RWPE2 (cell line): ENCODE measurements around the gene GALNT17.

Experiments
- ATAC-seq: fragments of 200-7000 bp; cut with Tn5 transposase; 3 replicates; pipeline ENCODE4 v1.9.1; 2021; ENCODE audit warnings: low read depth
- DNase-seq: peaks from one replicate; pipeline ENCODE4 v3.0.0-alpha.2; 2020; ENCODE audit warnings: low spot score
- H3K27ac ChIP-seq: fragments of 450-650 bp; 2 replicates; pipeline ENCODE4 v1.5.1; 2017; ENCODE audit warnings: mild to moderate bottlenecking; ENCODE audit not compliant: poor library complexity, severe bottlenecking
- H3K27me3 ChIP-seq: fragments of 250-450 bp; sonication (Bioruptor Pico); 2 replicates; pipeline ENCODE4 v1.5.1; 2021; ENCODE audit warnings: mild to moderate bottlenecking, moderate library complexity; ENCODE audit not compliant: insufficient read depth, poor library complexity, severe bottlenecking
- H3K36me3 ChIP-seq: fragments of 250-450 bp; sonication (Bioruptor Pico); 2 replicates; pipeline ENCODE4 v1.5.1; 2020; ENCODE audit warnings: low read depth, mild to moderate bottlenecking, moderate library complexity
- H3K4me1 ChIP-seq: fragments of 250-450 bp; sonication (Bioruptor Pico); 2 replicates; pipeline ENCODE4 v1.5.1; 2021; ENCODE audit warnings: mild to moderate bottlenecking, moderate library complexity; ENCODE audit not compliant: insufficient read depth, poor library complexity, severe bottlenecking
- H3K4me3 ChIP-seq: fragments of 250-450 bp; sonication (Bioruptor Pico); 2 replicates; pipeline ENCODE4 v1.5.1; 2021; ENCODE audit warnings: mild to moderate bottlenecking, moderate library complexity; ENCODE audit not compliant: severe bottlenecking
- H3K9me3 ChIP-seq: fragments of 250-450 bp; sonication (Bioruptor Pico); 2 replicates; pipeline ENCODE4 v1.5.1; 2021; ENCODE audit warnings: mild to moderate bottlenecking, moderate library complexity; ENCODE audit not compliant: severe bottlenecking
- TF ChIP-seq, protein P1 (sequence below): fragments of 450-650 bp; IDR thresholded peaks from one replicate; pipeline ENCODE4 v1.5.1; 2017; ENCODE audit warnings: mild to moderate bottlenecking, moderate library complexity; ENCODE audit not compliant: poor library complexity, severe bottlenecking

GALNT17 gene

DNA sequence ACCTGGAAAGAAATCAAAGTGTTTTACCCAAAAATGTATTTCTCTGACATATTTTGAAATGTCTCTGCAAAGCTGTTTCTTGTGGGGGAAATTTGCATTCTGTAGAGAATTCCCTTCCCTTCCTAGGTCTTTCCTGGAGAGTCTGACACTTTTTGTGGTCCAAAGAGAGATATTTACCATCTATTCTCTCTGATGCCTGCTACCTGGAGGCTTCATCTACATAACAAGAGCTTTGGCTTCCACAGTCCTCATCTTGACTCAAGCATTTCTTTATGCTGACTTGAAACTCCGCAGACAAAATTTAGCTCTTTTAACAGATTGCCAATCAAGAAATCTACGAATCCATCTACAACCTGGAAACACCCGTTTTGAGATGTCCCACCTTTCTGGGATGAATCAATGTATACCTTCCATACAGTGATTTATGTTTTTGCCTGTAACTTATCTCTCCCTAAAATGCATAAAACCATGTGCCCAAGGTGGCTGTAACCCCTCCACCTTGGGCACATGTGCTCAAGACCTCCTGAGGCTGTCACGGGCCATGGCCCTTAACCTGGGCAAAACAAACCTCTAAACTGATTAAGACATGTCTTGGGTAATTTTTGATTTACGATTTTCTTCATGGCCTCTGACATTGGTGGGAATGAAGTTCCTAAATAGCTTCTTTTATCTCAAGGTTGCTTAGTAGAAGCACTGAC lies 334.7 kb downstream of the GALNT17 start:
- no peaks in the 10 kb centered on the region for H3K4me1 ChIP-seq
- H3K4me3 ChIP-seq, result no peak overlapping the region
- H3K9me3 ChIP-seq, result no peaks in the 10 kb centered on the region
- no peak for ATAC-seq
- TF ChIP-seq, protein P1, sequence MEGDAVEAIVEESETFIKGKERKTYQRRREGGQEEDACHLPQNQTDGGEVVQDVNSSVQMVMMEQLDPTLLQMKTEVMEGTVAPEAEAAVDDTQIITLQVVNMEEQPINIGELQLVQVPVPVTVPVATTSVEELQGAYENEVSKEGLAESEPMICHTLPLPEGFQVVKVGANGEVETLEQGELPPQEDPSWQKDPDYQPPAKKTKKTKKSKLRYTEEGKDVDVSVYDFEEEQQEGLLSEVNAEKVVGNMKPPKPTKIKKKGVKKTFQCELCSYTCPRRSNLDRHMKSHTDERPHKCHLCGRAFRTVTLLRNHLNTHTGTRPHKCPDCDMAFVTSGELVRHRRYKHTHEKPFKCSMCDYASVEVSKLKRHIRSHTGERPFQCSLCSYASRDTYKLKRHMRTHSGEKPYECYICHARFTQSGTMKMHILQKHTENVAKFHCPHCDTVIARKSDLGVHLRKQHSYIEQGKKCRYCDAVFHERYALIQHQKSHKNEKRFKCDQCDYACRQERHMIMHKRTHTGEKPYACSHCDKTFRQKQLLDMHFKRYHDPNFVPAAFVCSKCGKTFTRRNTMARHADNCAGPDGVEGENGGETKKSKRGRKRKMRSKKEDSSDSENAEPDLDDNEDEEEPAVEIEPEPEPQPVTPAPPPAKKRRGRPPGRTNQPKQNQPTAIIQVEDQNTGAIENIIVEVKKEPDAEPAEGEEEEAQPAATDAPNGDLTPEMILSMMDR, result no peak
- DNase-seq, result no peak
- no peak overlapping the region for H3K27ac ChIP-seq
- H3K27me3 ChIP-seq, result no peaks in the 10 kb centered on the region
- H3K36me3 ChIP-seq, result no peaks in the 10 kb centered on the region

DNA sequence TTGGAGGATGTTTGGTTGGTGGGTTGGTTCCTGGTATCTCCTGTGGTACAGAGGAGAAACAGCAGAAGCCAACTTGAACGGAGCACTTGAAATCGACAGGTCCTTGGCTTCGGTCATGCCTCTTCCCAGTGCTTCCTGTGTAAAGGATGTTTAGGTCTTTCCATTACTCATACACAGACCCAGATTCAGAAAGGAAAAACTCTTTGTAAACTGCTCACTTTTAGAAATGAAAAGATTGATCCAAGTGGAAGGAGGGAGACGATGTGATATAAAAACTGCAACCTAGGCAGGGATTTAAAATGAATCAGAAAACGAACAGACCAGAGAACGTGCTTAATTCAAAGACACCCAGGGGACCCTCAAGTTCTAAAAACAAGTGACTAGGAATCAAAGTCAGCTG lies 338.4 kb downstream of the GALNT17 start:
- no peak for ATAC-seq
- TF ChIP-seq, protein P1, result no peak
- Histone ChIP-seq H3K36me3 (no peaks in the 10 kb centered on the region), H3K4me3 (no peak overlapping the region), H3K27me3 (no peaks in the 10 kb centered on the region), H3K4me1 (no peaks in the 10 kb centered on the region), H3K9me3 (no peaks in the 10 kb centered on the region), H3K27ac (no peak overlapping the region)
- no peak for DNase-seq

DNA sequence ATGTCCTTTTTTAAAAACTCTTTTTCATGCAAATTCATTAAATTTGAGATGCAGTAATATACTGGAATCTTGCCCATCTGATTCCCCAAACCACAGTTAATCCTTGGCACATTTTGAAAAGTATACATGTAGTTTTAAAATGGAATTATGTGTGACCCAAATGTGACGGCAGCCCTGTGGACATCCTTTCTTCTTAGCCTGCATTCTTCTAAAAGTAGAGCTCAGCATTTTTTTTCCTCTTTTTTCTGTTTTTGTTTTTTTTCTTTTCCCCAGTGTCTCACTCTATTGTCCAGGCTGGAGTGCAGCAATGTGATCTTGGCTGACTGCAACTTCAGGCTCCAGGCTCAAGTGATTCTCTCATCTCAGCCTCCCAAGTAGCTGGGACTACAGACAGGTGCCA lies 338.9 kb downstream of the GALNT17 start:
- Histone ChIP-seq H3K4me1 (no peaks in the 10 kb centered on the region), H3K4me3 (no peak overlapping the region), H3K36me3 (no peaks in the 10 kb centered on the region), H3K27me3 (no peaks in the 10 kb centered on the region), H3K27ac (no peak overlapping the region), H3K9me3 (no peaks in the 10 kb centered on the region)
- ATAC-seq (no peak), DNase-seq (no peak)
- TF ChIP-seq, protein P1, result no peak

DNA sequence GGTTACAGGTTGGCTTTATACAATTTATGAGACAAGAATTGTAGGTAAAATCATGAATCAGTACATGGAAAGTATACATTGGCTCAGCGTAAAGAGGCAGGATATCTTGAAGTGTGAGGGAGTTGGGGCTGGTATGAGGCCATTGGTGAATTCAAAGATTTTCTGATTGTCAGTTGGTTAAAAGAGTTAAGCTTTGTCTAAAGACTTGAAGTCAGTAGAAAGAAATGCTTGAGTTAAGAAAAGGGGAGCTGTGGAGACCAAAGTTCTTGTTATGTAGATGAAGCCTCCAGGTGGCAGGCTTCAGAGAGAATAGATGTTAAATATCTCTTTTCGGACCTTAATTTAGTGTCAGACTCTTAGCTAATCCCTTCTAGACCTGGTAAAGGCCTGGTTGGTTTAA lies 341.0 kb downstream of the GALNT17 start:
- Histone ChIP-seq H3K4me3 (no peak overlapping the region), H3K36me3 (no peaks in the 10 kb centered on the region), H3K9me3 (no peaks in the 10 kb centered on the region), H3K4me1 (no peaks in the 10 kb centered on the region), H3K27me3 (no peaks in the 10 kb centered on the region), H3K27ac (no peak overlapping the region)
- no peak for ATAC-seq
- TF ChIP-seq, protein P1, result no peak
- no peak for DNase-seq

DNA sequence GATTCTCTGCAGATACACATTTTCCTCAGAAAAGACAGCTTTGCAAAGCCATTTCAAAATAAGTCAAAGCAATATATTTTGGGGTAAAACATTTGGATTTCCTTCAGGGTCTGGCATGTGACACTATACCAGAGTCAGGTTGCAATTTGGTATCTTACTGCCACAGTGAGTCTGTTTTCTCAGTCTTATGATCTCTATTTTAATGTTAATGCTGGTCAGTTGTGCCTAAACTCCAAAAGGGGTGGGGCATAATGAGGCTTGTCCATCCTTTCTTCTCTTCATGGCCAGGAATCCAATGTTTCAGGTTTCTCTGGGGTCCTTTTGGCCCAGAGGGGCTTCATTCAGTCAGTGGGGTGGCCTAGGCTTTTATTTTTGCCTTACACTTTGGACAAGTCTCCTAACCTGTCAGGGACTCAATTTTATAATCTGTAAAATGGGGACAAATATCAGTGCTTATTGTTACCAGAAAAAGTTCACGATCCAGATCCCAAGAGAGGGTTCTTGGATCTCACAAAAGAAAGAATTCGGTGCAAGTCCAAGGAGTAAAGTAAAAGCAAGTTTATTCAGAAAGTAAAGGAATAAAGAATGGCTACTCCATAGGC lies 341.5 kb downstream of the GALNT17 start:
- H3K36me3 ChIP-seq, result no peaks in the 10 kb centered on the region
- no peak overlapping the region for H3K4me3 ChIP-seq
- no peaks in the 10 kb centered on the region for H3K4me1 ChIP-seq
- H3K27me3 ChIP-seq, result no peaks in the 10 kb centered on the region
- no peaks in the 10 kb centered on the region for H3K9me3 ChIP-seq
- TF ChIP-seq, protein P1, result no peak
- no peak for ATAC-seq
- no peak for DNase-seq
- H3K27ac ChIP-seq, result no peak overlapping the region
